ENCODE measurements around the gene TP73.

- TF ChIP-seq CTCF (IDR thresholded peaks at IDR 0.05) (no peak), POLR2A (IDR thresholded peaks at IDR 0.05) (no peak)
Observed at GRCh38 chr1:3603156-3603555, 49.2 kb upstream of the TP73 start.
